ENCODE data around the gene CD151. TPM values are rescaled to one million over a fixed set of nuclear protein-coding genes. Genes with fewer than 3 reads are reported as not detected.

Gene CD151
- total RNA-seq, 6 donors from 2014 or later: 179 to 545 (median 421) TPM

DNA sequence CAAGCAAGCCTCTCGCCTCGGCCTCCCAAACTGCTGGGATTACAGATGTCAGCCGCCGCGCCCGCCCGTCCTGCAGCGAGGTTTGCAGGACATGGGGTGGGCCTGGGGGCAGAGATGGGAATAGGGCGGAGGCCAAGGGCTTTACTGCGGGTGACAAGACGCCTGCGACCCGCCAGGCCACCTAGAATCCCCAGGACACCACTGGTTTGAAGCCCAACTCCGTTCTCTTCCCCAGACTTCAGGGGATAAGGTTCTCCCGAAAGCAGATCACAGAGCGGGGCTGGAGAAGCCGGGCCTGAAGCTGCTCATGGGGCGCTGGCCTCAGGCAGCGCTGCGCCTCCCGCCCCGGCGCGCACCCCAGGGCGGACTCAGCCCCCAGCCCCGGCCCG, 9.2 kb downstream of the CD151 start:
- ATAC-seq (ENCODE audit: low FRiP score in 2 of 2) (peak in 1 of 2 donors; percentile 1), DNase-seq (no peak)
- Histone ChIP-seq H3K4me1 (peaks cover 39 to 93% (median 62%) of the 10 kb centered on the region in 4 donors), H3K36me3 (peaks cover 20 to 39% (median 36%) of the 10 kb centered on the region in 4 donors), H3K4me3 (peak overlapping the region; percentile 63 to 99 (median 92)), H3K27me3 (no peaks in the 10 kb centered on the region), H3K27ac (peak overlapping the region; percentile 93 to 97 (median 94)), H3K9me3 (no peaks in the 10 kb centered on the region)
- WGBS, 2 donors: 0% methylated on average over 8 to 16 of the region's 27 CpGs
- TF ChIP-seq, protein P1, sequence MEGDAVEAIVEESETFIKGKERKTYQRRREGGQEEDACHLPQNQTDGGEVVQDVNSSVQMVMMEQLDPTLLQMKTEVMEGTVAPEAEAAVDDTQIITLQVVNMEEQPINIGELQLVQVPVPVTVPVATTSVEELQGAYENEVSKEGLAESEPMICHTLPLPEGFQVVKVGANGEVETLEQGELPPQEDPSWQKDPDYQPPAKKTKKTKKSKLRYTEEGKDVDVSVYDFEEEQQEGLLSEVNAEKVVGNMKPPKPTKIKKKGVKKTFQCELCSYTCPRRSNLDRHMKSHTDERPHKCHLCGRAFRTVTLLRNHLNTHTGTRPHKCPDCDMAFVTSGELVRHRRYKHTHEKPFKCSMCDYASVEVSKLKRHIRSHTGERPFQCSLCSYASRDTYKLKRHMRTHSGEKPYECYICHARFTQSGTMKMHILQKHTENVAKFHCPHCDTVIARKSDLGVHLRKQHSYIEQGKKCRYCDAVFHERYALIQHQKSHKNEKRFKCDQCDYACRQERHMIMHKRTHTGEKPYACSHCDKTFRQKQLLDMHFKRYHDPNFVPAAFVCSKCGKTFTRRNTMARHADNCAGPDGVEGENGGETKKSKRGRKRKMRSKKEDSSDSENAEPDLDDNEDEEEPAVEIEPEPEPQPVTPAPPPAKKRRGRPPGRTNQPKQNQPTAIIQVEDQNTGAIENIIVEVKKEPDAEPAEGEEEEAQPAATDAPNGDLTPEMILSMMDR (IDR thresholded peaks at IDR 0.05): no peak
- TF ChIP-seq POLR2AphosphoS5 (IDR thresholded peaks at IDR 0.05) (no peak), POLR2A (IDR thresholded peaks at IDR 0.05) (no peak), EP300 (IDR thresholded peaks at IDR 0.05) (no peak)

DNA sequence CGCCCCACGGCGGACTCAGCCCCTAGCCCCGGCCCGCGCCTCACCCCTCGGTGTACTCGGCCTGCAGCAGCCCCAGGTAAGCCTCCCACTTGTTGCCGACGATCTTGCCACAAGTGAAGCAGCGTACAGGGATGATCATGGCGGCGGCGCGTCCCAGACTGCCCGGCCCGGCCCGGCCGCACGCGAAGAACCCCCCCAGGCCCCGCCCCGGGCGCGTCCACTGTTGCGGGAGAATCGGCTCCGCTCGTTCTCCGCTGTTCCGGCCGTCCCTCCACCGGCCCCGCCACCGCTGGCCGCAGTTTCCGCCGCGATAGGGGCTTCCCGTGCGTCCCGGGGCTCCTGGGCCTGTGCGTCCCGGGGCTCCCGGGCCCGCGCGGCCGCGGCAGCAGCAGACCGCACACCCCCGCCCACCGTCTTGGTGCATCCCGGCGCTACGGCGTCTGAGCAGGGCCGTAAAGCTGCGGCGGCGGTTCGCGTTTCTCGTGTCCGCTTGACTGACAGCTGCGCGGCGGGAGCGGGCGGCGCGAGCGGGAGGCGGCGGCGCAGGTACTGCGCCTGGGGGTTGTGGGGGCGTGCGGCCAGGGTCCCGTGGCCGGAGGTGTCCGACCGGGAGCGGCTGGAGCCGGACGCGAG, 9.7 kb downstream of the CD151 start, which contains the start of the genes POLR2L and TSPAN4:
TSS of gene POLR2L (minus strand) at position 160 of the 633 bp plus-strand sequence. CDS start at position 139, 21 bp downstream.
TSS of gene TSPAN4 (plus strand) at position 483 of the 633 bp plus-strand sequence. CDS start 7,453 bp downstream, outside the sequence.
- H3K4me3 ChIP-seq: peak within 1 kb of the TSS; percentile 63 to 99 (median 92)
- H3K9me3 ChIP-seq: no peaks in the 10 kb centered on the region
- H3K27me3 ChIP-seq: no peaks in the 10 kb centered on the region
- WGBS, 2 donors: 0% methylated on average over 20 of the region's 87 CpGs; no CpG with 5 or more reads in 1 of the 2 donors
- H3K4me1 ChIP-seq: peaks cover 38 to 92% (median 63%) of the 10 kb centered on the region in 4 donors
- ATAC-seq (ENCODE audit: low FRiP score in 2 of 2) (peak; percentile 41 to 78), DNase-seq (peak; percentile 91 to 98)
- H3K27ac ChIP-seq: peak within 1 kb of the TSS; percentile 93 to 97 (median 94)
- TF ChIP-seq POLR2A (IDR thresholded peaks at IDR 0.05) (peak in 3 of 4 donors; percentile 90 to 97 (median 96)), EP300 (IDR thresholded peaks at IDR 0.05) (peak in 1 of 4 donors; percentile 53), POLR2AphosphoS5 (IDR thresholded peaks at IDR 0.05) (peak; percentile 77 to 88)
- TF ChIP-seq, protein P1 (IDR thresholded peaks at IDR 0.05): peak in 4 of 6 experiments; percentile 24 to 50 (median 32)
- H3K36me3 ChIP-seq: peaks cover 20 to 34% (median 31%) of the 10 kb centered on the region in 4 donors

DNA sequence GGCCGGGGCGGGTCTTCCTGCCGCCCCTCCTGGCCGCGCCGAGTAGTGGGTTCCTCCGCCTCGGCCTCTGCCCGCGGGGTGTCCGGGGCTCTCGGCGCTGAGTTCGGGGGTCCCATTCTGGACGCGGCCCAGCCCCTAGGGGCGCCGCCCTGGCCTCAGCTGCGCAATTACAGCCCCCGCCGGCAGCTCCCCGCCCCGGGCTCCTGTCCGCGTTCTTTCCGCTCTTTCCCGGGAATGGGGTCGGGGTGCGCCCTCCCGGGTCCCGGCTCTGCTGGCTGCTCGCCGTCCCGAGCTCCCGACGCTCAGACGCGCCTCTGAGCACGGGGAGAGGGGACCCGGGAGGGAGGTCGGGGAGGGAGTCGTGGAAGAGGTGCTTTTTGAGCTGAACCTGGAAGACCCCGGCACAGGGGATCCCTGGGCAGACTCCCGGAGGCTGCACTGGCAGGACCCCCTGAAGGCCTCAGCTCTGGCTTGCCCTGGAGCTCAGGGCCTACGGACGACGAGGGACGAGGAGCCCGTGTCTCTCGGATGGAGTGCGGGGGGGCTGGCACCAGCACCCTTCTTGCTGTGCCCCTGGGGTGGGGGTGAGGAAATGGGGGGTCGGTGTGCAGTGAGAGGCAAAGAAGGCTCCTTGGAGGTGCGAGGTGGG, 10.5 kb downstream of the CD151 start:
- peak overlapping the region; percentile 63 to 99 (median 92) for H3K4me3 ChIP-seq
- H3K36me3 ChIP-seq: peaks cover 15 to 27% (median 24%) of the 10 kb centered on the region in 4 donors
- 0 to 2% methylated on average over 11 to 37 of the region's 53 CpGs for WGBS, 2 donors
- peak overlapping the region; percentile 93 to 97 (median 94) for H3K27ac ChIP-seq
- TF ChIP-seq POLR2A (IDR thresholded peaks at IDR 0.05) (no peak), POLR2AphosphoS5 (IDR thresholded peaks at IDR 0.05) (no peak), EP300 (IDR thresholded peaks at IDR 0.05) (no peak)
- TF ChIP-seq, protein P1 (IDR thresholded peaks at IDR 0.05): no peak
- ATAC-seq (ENCODE audit: low FRiP score in 2 of 2) (peak in 1 of 2 donors; percentile 1), DNase-seq (no peak)
- H3K4me1 ChIP-seq: peaks cover 45 to 92% (median 68%) of the 10 kb centered on the region in 4 donors
- H3K9me3 ChIP-seq: no peaks in the 10 kb centered on the region
- no peaks in the 10 kb centered on the region for H3K27me3 ChIP-seq

DNA sequence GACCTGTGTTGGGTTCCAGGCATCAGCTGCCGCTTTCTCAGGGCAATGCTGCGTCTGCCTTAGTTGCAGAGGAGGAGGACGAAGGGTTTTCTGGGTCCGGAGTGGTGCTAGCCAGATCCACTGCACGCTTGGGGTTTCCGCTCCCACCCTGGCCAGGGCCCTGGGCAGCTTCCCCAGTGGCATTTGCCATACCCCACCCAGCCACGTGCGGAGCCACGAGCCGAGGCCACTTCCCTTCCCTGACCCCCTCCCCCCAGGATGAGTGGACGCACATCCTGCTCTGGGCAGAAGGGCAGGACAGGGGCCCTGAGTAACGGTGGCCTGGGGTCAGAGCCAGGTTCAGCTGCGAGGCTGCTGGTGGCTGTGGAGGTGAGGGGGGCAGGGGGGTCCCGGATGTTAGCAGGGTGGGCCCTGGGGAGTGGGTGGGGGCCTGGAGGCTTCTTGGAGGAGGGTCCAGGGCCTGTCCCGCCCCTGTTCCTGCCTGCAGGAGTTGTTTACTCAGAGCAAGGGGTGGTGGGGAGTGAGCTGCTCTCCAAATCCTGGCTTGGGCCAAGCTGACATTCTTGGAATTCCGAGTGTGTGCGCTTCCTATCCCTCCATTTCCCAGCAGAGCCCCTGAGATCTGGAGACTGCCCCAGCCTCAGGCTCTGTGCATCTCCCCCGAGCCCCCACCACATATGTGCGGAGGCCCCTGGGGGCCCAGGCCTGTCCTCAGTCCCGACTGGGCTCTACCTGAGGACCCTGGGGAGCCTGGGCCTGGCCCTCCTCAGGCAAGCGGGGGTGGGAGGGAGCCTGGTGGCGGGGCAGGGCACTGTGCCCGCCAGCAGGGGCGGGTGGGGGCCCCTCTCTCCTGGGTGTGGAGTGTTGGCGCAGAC, 11.3 kb downstream of the CD151 start:
- WGBS, 2 donors: 7% methylated on average over 5 to 17 of the region's 25 CpGs
- DNase-seq: peak; percentile 95 to 96
- Histone ChIP-seq H3K27ac (peak overlapping the region; percentile 93 to 97 (median 94)), H3K27me3 (peaks cover 0 to 1% (median 0%) of the 10 kb centered on the region in 4 donors), H3K9me3 (no peaks in the 10 kb centered on the region), H3K4me3 (peak overlapping the region; percentile 63 to 99 (median 92)), H3K36me3 (peaks cover 11 to 18% (median 16%) of the 10 kb centered on the region in 4 donors), H3K4me1 (peaks cover 49 to 92% (median 73%) of the 10 kb centered on the region in 4 donors)
- ATAC-seq (ENCODE audit: low FRiP score in 2 of 2): peak; percentile 69 to 87
- TF ChIP-seq EP300 (IDR thresholded peaks at IDR 0.05) (peak in 3 of 4 donors; percentile 53 to 99 (median 91)), POLR2AphosphoS5 (IDR thresholded peaks at IDR 0.05) (peak; percentile 99), POLR2A (IDR thresholded peaks at IDR 0.05) (peak in 3 of 4 donors; percentile 61 to 86 (median 67))
- TF ChIP-seq, protein P1 (IDR thresholded peaks at IDR 0.05): peak in 3 of 6 experiments; percentile 17 to 32 (median 28)
